OCI-LY1 (cell line): Measurements from ENCODE around the gene NOS1.

ENCODE experiments used
- EZH2 ChIP-seq: fragments of 200-600 bp; sonication (generic), shearing (Covaris generic); IDR thresholded peaks from 2 replicates; pipeline ENCODE4 v1.8.0; 2017; ENCODE audit warnings: borderline replicate concordance, mixed run types, mild to moderate bottlenecking, antibody characterized with exemption, low read length, moderate library complexity, mixed read lengths
- TF ChIP-seq, protein P1 (sequence below): fragments of 200-600 bp; sonication (generic), shearing (Covaris generic); IDR thresholded peaks from 2 replicates; pipeline ENCODE4 v1.5.1; 2017; ENCODE audit warnings: mild to moderate bottlenecking, antibody characterized with exemption, low read length, moderate library complexity, mixed read lengths

DNA sequence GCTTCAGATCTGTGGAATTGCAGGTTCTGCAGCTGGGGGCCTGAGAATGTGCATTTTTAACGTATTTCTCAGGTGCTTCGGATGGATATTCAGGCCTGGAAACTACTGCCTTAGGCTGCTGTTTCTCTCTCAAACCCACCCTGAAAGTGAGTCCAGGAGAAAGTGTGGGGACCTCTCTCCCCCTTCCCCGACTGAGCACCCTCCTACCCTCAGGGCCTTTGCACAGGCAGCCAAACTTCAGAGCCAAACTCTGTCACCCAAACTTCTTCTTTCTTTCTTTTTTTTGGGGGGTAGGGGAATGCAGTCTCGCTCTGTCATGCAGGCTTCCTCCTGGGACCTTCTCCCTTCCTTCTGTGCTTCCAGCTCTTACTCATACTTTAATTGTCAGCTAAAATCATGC, 88.7 kb downstream of the NOS1 start:
- TF ChIP-seq, protein P1, sequence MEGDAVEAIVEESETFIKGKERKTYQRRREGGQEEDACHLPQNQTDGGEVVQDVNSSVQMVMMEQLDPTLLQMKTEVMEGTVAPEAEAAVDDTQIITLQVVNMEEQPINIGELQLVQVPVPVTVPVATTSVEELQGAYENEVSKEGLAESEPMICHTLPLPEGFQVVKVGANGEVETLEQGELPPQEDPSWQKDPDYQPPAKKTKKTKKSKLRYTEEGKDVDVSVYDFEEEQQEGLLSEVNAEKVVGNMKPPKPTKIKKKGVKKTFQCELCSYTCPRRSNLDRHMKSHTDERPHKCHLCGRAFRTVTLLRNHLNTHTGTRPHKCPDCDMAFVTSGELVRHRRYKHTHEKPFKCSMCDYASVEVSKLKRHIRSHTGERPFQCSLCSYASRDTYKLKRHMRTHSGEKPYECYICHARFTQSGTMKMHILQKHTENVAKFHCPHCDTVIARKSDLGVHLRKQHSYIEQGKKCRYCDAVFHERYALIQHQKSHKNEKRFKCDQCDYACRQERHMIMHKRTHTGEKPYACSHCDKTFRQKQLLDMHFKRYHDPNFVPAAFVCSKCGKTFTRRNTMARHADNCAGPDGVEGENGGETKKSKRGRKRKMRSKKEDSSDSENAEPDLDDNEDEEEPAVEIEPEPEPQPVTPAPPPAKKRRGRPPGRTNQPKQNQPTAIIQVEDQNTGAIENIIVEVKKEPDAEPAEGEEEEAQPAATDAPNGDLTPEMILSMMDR: no peak
- TF ChIP-seq EZH2: no peak
